ENCODE results near the gene SIRPB2.

Gene SIRPB2

GRCh38 chr20:1491281-1491840 lies at the start of gene SIRPB2:
Gene SIRPB2 (minus strand): TSS chr20:1491420. CDS start chr20:1491359, 61 bp downstream.
- H3K36me3 ChIP-seq (replicated peaks): no peaks in the 10 kb centered on the region
- H3K27ac ChIP-seq: no peak within 1 kb of the TSS
- TF ChIP-seq, protein P1, sequence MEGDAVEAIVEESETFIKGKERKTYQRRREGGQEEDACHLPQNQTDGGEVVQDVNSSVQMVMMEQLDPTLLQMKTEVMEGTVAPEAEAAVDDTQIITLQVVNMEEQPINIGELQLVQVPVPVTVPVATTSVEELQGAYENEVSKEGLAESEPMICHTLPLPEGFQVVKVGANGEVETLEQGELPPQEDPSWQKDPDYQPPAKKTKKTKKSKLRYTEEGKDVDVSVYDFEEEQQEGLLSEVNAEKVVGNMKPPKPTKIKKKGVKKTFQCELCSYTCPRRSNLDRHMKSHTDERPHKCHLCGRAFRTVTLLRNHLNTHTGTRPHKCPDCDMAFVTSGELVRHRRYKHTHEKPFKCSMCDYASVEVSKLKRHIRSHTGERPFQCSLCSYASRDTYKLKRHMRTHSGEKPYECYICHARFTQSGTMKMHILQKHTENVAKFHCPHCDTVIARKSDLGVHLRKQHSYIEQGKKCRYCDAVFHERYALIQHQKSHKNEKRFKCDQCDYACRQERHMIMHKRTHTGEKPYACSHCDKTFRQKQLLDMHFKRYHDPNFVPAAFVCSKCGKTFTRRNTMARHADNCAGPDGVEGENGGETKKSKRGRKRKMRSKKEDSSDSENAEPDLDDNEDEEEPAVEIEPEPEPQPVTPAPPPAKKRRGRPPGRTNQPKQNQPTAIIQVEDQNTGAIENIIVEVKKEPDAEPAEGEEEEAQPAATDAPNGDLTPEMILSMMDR (IDR thresholded peaks at IDR 0.05; ENCODE audit: low read depth, low read length, missing control alignments): no peak
- no peak within 1 kb of the TSS for H3K4me3 ChIP-seq (ENCODE audit: low read depth, low read length)
- in situ Hi-C loops (cut with HindIII; ENCODE audit: low pct_ligation_motif_present, low sequenced_read_pairs): no loop called here
- peaks cover 17% of the 10 kb centered on the region for H3K27me3 ChIP-seq (replicated peaks)
- DNase-seq: no peak

GRCh38 chr20:1539816-1540419 lies 48.7 kb upstream of the SIRPB2 start:
- in situ Hi-C loops (cut with HindIII; ENCODE audit: low pct_ligation_motif_present, low sequenced_read_pairs): no loop called here
- Histone ChIP-seq H3K4me3 (ENCODE audit: low read depth, low read length) (no peak overlapping the region), H3K27me3 (replicated peaks) (no peaks in the 10 kb centered on the region), H3K27ac (no peak overlapping the region), H3K36me3 (replicated peaks) (no peaks in the 10 kb centered on the region)
- DNase-seq: no peak
- TF ChIP-seq, protein P1 (IDR thresholded peaks at IDR 0.05; ENCODE audit: low read depth, low read length, missing control alignments): no peak

DNA sequence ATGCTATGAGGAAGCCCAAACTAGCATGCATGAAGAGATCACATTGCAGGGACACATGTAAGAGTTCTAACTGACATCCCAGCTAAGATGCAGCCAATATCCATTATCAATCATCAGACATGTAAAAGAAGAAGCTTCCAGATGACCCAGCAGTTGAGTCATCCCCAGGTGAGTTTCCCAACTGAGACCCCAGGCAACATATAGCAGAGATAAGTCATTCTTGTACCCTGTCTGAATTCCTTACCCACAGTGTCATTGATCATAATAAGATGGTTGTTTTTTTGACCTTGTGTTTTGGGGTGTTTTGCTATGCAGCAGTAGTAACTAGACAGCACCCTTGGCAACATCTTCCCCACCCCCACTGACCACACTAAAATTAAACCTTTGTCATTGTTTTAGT lies 47.4 kb upstream of the SIRPB2 start:
- TF ChIP-seq, protein P1 (IDR thresholded peaks at IDR 0.05; ENCODE audit: low read depth, low read length, missing control alignments): no peak
- in situ Hi-C loops (cut with HindIII; ENCODE audit: low pct_ligation_motif_present, low sequenced_read_pairs): no loop called here

DNA sequence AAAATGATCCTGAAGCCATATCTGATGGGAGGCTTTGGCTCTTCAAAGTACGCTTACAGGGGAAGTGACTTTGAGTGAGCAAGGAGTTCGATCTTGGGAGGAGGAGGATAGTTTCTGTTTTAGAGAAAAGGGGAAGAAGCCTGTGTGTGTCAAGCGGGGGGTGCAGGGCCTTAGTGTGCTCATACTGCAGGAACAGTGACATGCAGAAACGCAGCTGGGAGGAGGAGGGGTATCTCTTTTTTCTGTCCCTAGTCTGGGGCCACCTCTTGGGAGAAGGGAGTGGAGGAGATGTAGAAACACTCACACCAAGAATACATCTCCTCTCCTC lies 46.5 kb upstream of the SIRPB2 start:
- Histone ChIP-seq H3K4me3 (ENCODE audit: low read depth, low read length) (no peak overlapping the region), H3K36me3 (replicated peaks) (no peaks in the 10 kb centered on the region), H3K27ac (no peak overlapping the region), H3K27me3 (replicated peaks) (no peaks in the 10 kb centered on the region)
- in situ Hi-C loops (cut with HindIII; ENCODE audit: low pct_ligation_motif_present, low sequenced_read_pairs): no loop called here
- no peak for DNase-seq
- TF ChIP-seq, protein P1 (IDR thresholded peaks at IDR 0.05; ENCODE audit: low read depth, low read length, missing control alignments): no peak

More for the DNA sequence above, 47.4 kb upstream of the SIRPB2 start:
- Histone ChIP-seq H3K27ac (no peak overlapping the region), H3K36me3 (replicated peaks) (no peaks in the 10 kb centered on the region), H3K27me3 (replicated peaks) (no peaks in the 10 kb centered on the region), H3K4me3 (ENCODE audit: low read depth, low read length) (no peak overlapping the region)
- no peak for DNase-seq

DNA sequence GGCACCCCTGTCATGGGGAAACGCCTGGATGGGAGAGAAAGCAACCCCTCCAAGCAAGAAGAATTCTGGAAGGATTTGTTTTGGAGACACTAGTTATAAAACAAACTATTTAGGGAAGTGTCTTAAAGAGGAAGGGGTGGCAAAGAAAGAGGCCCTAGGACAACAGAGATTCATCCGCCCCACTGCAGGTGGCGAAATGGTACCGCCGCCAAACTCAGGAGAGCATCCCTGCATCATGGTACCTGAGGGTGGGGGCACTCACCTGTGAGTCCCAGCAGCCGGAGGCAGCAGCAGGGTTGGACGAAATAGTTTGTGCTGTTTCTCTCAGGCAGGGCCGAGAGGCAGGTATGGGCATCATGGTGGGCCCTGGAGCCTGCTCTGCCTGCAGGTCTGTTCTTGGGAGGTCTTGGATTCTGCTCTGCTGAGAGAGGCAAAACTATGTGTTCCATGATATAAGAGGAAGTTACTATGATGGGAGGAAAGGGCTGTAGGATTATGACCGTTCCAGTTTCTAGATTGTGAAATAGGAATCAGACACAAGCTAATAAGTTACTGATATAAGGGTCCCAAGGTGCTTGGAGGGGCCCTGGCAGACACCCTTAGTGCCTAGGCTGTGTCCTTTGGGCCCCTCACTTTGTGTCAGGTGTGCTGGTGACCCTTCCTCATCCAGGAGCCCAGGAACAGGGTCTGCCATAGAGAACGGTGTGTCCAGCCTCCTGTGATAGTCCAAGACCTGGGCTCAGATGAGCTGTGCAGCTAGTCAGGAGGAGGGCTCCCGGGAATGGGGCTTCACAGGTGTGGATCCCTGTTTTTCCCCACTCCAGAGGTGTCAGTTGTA lies 45.9 kb upstream of the SIRPB2 start:
- DNase-seq: no peak
- in situ Hi-C loops (cut with HindIII; ENCODE audit: low pct_ligation_motif_present, low sequenced_read_pairs): no loop called here
- Histone ChIP-seq H3K27ac (no peak overlapping the region), H3K4me3 (ENCODE audit: low read depth, low read length) (no peak overlapping the region), H3K36me3 (replicated peaks) (no peaks in the 10 kb centered on the region), H3K27me3 (replicated peaks) (no peaks in the 10 kb centered on the region)
- TF ChIP-seq, protein P1 (IDR thresholded peaks at IDR 0.05; ENCODE audit: low read depth, low read length, missing control alignments): no peak
